A673 (cell line): Measurements from ENCODE around the gene WNK2. TPM values are rescaled to one million over a fixed set of nuclear protein-coding genes. Genes with fewer than 3 reads are reported as not detected.
A peak's percentile ranks its signal among the peaks of the same experiment; 100 is the strongest.

ENCODE experiments used
- BruUV-seq: library from RNA; stranded (reverse); fragments of 400-500 nt; replicated peaks from 2 replicates; lab custom pipeline; 2021; lab: Mats Ljungman, UMichigan
- CTCF ChIA-PET: fragments of 300-600 bp; sonication (Branson Sonifier 250); formaldehyde crosslinking; loops from one replicate; lab custom pipeline; 2022; ENCODE audit warnings: antibody characterized with exemption; lab: Charles Lee
- POLR2A ChIA-PET: fragments of 300-600 bp; sonication (Branson Sonifier 250); formaldehyde crosslinking; loops from one replicate; lab custom pipeline; 2022; ENCODE audit warnings: antibody characterized with exemption; ENCODE audit not compliant: low non-redundant PET; lab: Charles Lee
- DNase-seq: peaks from one replicate; pipeline ENCODE4 v3.0.0-alpha.2; 2015; ENCODE audit warnings: low spot score
- H3K27ac ChIP-seq: fragments of 200-600 bp; sonication (generic); 2 replicates; pipeline ENCODE4 v1.5.1; 2016; ENCODE audit warnings: mixed run types, low read depth, mild to moderate bottlenecking, mixed read lengths, antibody characterized with exemption, low read length; ENCODE audit not compliant: poor library complexity, severe bottlenecking
- H3K27me3 ChIP-seq: fragments of 200-600 bp; sonication (generic); replicated peaks from 2 replicates; pipeline ENCODE4 v1.6.1; 2017; ENCODE audit warnings: mixed run types, low read depth, mild to moderate bottlenecking, mixed read lengths, antibody characterized with exemption, low read length; ENCODE audit not compliant: insufficient read depth, poor library complexity
- H3K36me3 ChIP-seq: fragments of 200-600 bp; sonication (generic); 2 replicates; pipeline ENCODE4 v1.6.1; 2016; ENCODE audit warnings: mixed run types, mild to moderate bottlenecking, mixed read lengths, antibody characterized with exemption, low read length; ENCODE audit not compliant: insufficient read depth, poor library complexity, severe bottlenecking
- H3K4me1 ChIP-seq: fragments of 200-600 bp; sonication (generic); 2 replicates; pipeline ENCODE4 v1.6.1; 2017; ENCODE audit warnings: mixed run types, mild to moderate bottlenecking, mixed read lengths, antibody characterized with exemption, low read length; ENCODE audit not compliant: insufficient read depth, poor library complexity, severe bottlenecking
- H3K4me3 ChIP-seq: fragments of 200-600 bp; sonication (generic); 2 replicates; pipeline ENCODE4 v1.5.1; 2016; ENCODE audit warnings: low read depth, mixed run types, mild to moderate bottlenecking, mixed read lengths, low read length; ENCODE audit not compliant: poor library complexity, severe bottlenecking
- H3K9me3 ChIP-seq: fragments of 200-600 bp; sonication (generic); 2 replicates; pipeline ENCODE4 v1.6.1; 2016; ENCODE audit warnings: mixed run types, low read depth, mild to moderate bottlenecking, mixed read lengths, antibody characterized with exemption, low read length; ENCODE audit not compliant: poor library complexity, severe bottlenecking
- CTCF ChIP-seq: fragments of 300-800, 200-600 bp; sonication (generic); conservative IDR thresholded peaks from 2 replicates; pipeline ENCODE4 v1.5.1; 2017; ENCODE audit warnings: low read depth, mild to moderate bottlenecking, antibody characterized with exemption, low read length, moderate library complexity, mixed read lengths
- EZH2 ChIP-seq: fragments of 200-600 bp; sonication (generic); IDR thresholded peaks from 2 replicates; pipeline ENCODE4 v1.6.1; 2017; ENCODE audit warnings: borderline replicate concordance, low read depth, mild to moderate bottlenecking, mixed read lengths, antibody characterized with exemption, low read length; ENCODE audit not compliant: poor library complexity, severe bottlenecking
- intact Hi-C: fragments of 100-400 bp; cut with micrococcal nuclease; formaldehyde crosslinking; loops from one replicate; pipeline ENCODE4 v1.10.0; 2022; ENCODE audit not compliant: unreplicated experiment
- total RNA-seq: library from RNA; stranded (reverse); gene quantifications from 2 replicates; pipeline ENCODE4 v1.2.3, GENCODE V29; 2021

WNK2 gene
- total RNA-seq, 1 experiment from 2014 or later, result 9.6 TPM

GRCh38 chr9:93303258-93303771, 119.4 kb downstream of the WNK2 start:
- Histone ChIP-seq H3K27ac (no peak overlapping the region), H3K27me3 (no peaks in the 10 kb centered on the region), H3K9me3 (no peaks in the 10 kb centered on the region), H3K4me1 (no peaks in the 10 kb centered on the region), H3K36me3 (no peaks in the 10 kb centered on the region), H3K4me3 (no peak overlapping the region)
- no peak for DNase-seq
- no peak for TF ChIP-seq EZH2
- no peak for TF ChIP-seq CTCF
- POLR2A ChIA-PET, result no interaction called here
- intact Hi-C loops, result loop anchor here (2.0 to 10.0 kb wide), 2 partner anchors 301 to 349 kb away; no protein-coding TSS in a partner anchor
- CTCF ChIA-PET, result interaction anchor here (0.6 to 1.0 kb wide), 5 partner anchors 142 to 1478 kb away, joined by 3 to 4 read pairs (median 3); no protein-coding TSS in a partner anchor
- no TSS peak for BruUV-seq

- DNase-seq, result no peak
- H3K4me1 ChIP-seq, result no peaks in the 10 kb centered on the region
- no peaks in the 10 kb centered on the region for H3K27me3 ChIP-seq
- H3K9me3 ChIP-seq, result no peaks in the 10 kb centered on the region
- POLR2A ChIA-PET, result no interaction called here
- CTCF ChIA-PET, result interaction anchor here (0.7 to 1.4 kb wide), 2 partner anchors 143 to 300 kb away, joined by 3 read pairs; no protein-coding TSS in a partner anchor
- no peaks in the 10 kb centered on the region for H3K36me3 ChIP-seq
- H3K27ac ChIP-seq, result no peak overlapping the region
- BruUV-seq, result no TSS peak
- intact Hi-C loops, result loop anchor here (1.0 to 10.0 kb wide), 3 partner anchors 144 to 349 kb away; no protein-coding TSS in a partner anchor
- TF ChIP-seq EZH2 (no peak), CTCF (no peak)
- H3K4me3 ChIP-seq, result no peak overlapping the region
Measured at GRCh38 chr9:93303806-93304573, 120.1 kb downstream of the WNK2 start.

GRCh38 chr9:93304574-93305496, 120.9 kb downstream of the WNK2 start:
- TF ChIP-seq CTCF, result peak; percentile 67
- TF ChIP-seq EZH2, result no peak
- DNase-seq, result peak; percentile 45
- Histone ChIP-seq H3K27ac (no peak overlapping the region), H3K4me3 (no peak overlapping the region), H3K36me3 (no peaks in the 10 kb centered on the region), H3K9me3 (no peaks in the 10 kb centered on the region), H3K27me3 (no peaks in the 10 kb centered on the region), H3K4me1 (no peaks in the 10 kb centered on the region)
- CTCF ChIA-PET, result interaction anchor here (0.7 to 1.4 kb wide), 3 partner anchors 144 to 301 kb away, joined by 3 read pairs; no protein-coding TSS in a partner anchor
- intact Hi-C loops, result loop anchor here (1.0 to 10.0 kb wide), 2 partner anchors 145 to 350 kb away; no protein-coding TSS in a partner anchor
- no TSS peak for BruUV-seq
- POLR2A ChIA-PET, result no interaction called here
